Inferior parietal cortex (tissue), 1 donor: ENCODE measurements around the gene APOC1.
"Not testable (repeated sequence)": the region's sequence is repeated elsewhere in the genome, so short reads cannot be mapped to it uniquely, and the experiment has no call there.

Source experiments
- DNase-seq: peaks from one replicate; pipeline ENCODE4 v3.0.0-alpha.2; 2016; ENCODE audit errors: extremely low spot score

Gene APOC1

DNA sequence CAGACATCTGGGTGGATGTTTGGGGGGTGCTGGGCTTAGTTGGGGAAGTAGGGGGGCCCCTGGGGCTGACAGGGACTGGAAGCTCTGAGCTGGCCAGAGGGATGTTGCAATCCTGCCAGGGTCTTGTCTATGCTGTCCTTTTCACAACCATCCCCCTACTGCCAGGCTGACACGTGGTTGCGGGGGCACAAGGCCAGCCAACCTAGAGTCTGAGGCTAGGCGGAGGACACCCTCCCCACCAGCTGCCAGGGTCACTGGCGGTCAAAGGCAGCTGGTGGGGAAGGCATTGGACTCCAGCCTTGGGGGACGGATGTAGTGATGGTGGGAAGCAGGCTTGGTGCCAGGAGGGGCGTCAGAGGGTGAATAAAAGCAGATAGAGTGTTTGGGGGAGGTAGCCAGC lies 1.6 kb upstream of the APOC1 start:
- DNase-seq, result peak; percentile 61

DNA sequence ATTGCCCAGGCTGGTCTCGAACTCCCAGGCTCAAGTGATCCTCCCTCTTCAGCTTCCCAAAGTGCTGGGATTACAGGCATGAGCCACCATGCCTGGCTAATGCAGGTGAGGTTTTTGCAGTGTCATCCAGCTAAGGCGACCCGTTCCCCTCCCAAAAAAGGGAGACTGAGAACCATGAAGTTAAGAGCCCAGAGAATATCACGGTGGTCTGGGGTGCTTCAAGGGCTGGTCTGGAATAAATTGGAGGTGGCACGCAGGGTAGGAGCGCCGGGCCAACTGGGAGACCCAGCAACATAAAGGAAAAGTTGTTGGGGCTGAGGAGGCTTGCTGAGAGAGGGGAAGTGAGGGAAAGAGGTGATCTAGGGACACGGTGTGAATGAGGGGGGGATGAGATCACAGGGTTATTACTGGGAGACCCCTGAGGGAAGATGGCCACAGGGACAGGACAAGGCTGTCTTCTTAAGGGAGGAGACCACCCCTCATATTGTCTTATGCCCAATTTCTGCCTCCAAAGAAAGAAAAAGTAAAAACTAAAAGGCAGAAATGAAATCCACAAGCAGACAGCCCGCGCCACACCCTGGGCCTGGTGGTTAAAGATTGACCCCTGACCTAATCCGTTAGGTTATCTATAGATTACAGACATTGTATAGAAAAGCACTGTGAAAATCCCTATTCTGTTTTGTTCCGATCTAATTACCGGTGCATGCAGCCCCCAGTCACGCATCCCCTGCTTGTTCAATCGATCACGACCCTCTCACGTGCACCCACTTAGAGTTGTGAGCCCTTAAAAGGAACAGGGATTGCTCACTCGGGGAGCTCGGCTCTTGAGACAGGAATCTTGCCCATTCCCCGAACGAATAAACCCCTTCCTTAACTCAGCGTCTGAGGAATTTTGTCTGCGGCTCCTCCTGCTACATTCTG lies 636 bp upstream of the APOC1 start:
- DNase-seq, result not testable (repeated sequence)

DNA sequence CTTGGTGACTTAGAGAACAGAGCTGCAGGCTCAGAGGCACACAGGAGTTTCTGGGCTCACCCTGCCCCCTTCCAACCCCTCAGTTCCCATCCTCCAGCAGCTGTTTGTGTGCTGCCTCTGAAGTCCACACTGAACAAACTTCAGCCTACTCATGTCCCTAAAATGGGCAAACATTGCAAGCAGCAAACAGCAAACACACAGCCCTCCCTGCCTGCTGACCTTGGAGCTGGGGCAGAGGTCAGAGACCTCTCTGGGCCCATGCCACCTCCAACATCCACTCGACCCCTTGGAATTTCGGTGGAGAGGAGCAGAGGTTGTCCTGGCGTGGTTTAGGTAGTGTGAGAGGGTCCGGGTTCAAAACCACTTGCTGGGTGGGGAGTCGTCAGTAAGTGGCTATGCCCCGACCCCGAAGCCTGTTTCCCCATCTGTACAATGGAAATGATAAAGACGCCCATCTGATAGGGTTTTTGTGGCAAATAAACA lies 9.9 kb downstream of the APOC1 start:
- no peak for DNase-seq

DNA sequence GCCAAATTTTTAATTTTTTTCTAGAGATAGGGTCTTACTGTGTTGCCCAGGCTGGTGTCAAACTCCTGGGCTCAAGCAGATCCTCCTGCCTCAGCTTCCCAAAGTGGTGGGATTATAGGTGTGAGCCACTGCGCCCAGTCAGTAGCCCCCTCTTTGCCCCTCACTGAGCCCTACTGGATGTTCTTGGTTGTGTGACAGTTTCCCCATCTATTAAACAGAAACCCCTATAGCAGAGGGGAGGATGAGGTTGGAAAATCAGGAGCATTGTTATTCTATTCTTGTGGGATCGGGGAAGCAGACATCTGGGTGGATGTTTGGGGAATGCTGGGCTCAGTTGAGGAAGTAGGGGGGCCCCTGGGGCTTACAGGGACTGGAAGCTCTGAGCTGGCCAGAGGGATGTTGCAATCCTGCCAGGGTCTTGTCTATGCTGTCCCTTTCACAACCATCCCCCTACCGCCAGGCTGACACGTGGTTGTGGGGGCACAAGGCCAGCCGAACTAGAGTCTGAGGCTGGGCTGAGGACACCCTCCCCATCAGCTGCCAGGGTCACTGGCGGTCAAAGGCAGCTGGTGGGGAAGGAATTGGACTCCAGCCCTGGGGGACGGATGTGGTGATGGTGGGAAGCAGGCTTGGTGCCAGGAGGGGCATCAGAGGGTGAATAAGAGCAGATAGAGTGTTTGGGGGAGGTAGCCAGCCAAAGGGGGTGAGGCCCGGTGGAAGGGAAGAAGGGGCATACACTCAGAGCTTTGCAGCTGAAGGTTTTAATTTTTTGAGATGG lies 10.9 kb downstream of the APOC1 start:
- DNase-seq, result peak; percentile 60

DNA sequence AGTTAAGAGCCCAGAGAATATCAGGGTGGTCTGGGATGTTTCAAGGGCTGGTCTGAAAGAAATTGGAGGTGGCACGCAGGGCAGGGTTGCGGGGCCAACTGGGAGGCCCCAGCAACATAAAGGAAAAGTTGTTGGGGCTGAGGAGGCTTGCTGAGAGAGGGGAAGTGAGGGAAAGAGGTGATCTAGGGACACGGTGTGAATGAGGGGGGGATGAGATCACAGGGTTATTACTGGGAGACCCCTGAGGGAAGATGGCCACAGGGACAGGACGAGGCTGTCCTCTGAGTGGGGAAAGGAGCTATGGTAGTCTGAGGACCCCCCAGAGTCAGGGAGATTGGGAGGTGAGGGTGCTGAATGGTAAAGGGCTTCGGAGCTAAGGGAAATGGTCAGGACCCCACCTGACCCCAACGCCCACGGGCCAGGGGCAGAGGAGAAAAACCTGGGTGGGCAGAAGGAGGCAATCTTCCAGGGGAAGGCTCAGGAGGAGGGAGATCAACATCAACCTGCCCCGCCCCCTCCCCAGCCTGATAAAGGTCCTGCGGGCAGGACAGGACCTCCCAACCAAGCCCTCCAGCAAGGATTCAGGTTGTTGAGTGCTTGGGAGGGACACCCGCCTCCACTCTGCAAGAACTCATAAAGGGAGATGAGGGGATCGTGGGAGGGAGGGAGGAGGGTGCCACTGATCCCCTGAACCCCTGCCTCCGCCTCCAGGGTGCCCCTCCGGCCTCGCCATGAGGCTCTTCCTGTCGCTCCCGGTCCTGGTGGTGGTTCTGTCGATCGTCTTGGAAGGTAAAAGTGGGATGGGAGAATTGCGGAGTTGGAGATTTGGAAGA lies 12.1 kb downstream of the APOC1 start:
- DNase-seq, result not testable (repeated sequence)

DNA sequence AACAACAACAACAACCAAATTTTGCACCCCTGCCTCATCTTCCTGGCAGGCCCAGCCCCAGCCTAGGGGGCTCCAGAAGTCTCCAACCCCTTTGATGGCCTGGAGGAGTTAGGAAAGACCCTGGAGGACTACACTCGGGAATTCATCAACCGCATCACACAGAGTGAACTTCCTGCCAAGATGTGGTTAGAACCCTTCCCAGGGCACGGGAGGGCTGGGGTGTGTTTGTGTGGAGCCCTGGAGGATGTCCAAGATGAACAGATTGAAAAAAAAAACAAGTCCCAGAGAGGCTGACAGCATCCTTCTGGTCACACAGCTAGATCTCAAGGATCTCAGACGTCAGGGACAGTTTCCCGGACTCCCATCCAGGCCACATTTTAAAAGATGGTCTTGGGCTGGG lies 13.3 kb downstream of the APOC1 start:
- DNase-seq, result no peak

DNA sequence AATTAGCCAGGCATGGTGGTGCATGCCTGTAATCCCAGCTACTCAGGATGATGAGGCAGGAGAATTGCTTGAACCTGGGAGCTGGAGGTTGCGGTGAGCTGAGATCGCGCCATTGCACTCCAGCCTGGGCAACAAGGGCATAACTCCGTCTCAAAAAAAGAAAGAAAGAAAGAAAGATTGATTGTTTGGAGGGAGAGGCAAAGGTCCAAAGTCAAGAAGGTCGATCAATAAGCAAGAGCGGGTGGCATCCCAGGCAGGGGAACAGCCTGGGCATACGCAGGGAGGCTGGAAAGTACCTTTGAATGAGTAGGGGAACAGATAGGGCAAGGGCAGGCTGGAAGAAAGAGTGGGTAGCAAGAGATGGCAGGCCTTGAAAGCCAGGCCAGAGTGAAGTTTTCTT lies 15.7 kb downstream of the APOC1 start:
- no peak for DNase-seq

DNA sequence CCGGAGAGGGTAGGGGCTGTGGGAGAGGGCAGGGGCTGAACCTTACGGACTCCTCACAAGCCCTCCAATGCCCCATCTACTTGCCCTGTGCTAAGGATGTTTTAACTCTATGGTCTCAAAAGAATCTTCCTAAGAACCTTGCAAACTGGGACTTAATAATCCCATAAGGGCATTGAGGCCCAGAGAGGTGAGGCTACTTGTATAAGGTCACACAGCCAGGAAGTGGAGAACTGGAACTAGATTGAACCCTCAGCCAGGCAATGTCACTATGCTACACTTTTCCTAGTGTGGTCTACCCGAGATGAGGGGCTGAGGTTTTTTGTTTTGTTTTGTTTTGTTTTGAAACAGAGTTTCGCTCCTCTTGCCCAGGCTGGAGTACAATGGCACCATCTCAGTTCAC lies 17.1 kb downstream of the APOC1 start:
- DNase-seq, result no peak

DNA sequence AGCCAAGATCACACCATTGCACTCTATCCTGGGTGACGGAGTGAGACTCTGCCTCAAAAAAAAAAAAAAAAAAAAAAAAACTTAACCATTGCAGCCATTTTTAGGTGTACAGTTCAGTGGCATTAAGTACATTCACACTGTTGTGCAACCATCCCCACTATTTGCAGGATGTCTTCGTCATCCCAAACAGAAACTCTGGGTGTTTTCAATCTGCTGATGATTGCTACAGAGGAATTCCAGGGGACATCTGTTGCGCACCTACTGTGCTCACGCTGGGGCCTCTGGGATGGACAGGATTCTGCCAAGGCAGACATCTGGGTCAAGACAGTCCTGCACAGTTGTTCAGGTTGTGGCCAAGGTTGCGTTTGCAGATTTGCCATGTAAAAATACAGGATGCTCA lies 25.3 kb downstream of the APOC1 start:
- DNase-seq, result no peak

DNA sequence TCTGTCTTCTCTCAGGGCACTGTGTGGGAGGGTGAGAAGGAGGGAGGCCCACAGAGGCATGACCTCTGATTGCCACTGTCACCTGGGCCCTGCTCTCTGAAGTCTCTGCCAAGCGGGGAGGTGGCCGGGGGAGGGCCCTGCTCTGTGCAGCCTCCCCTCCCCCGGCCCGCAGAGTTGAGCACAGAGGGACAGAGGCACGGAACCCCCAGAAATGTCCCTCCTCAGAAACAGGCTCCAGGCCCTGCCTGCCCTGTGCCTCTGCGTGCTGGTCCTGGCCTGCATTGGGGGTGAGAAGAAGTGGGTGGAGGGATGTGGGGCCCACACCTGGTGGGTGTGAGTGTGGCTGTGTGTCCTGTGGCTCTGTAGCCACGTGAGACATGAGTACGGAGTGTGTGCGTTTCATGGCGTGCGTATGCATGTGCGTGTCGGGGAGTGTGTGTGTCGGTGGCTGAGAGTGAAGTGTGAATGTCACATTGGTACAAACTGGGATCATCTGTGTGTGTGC lies 27.7 kb downstream of the APOC1 start, which contains the start of gene APOC4:
Gene APOC4 (plus strand): TSS at position 171 of the 505 bp plus-strand sequence. CDS start 41 bp downstream, at position 212.
- DNase-seq, result no peak

DNA sequence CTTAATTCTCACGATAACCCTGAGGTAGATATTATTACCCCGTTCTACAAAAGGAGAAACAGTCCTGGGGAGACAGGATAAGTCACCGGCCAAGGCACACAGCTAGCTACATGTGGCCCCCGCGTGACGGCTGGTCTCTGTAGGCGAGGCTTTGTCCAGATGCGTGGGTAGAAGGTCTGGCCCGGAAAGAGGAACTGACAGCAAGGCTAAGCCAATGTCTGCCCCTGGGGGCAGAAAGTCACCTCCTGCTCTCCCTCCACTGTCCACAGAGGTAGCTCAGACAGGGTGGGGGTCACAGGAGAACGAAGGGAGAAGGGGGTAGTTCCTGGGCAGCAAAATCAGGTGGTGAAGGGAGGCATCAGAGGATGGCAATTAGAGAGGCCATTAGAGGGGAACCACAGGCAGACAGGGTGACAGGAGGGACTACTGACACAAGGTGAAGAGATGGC lies 29.4 kb downstream of the APOC1 start:
- peak; percentile 17 for DNase-seq

DNA sequence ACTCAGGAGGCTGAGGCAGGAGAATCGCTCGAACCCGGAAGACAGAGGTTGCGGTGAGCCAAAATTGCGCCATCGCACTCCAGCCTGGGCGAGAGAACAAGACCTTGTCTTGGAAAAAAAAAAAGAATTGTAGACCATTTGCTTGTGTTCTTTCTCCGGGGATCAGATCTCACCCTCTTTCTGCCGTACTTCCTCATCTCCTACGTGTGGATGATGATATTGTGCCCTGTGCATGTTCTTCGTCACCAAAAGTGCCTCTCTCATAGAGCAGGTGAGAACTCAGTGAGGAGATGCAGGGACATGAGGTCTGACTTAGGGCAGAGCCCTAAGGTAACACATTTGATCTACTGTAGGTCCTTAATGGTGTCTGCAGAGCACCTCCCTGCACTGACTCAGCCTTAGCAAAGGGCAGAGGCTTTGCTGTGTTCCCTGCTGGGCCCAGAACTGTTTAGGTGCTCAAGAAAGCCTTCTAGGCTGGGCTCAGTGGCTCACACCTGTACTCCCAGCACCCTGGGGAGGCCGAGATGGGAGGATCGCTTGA lies 32.7 kb downstream of the APOC1 start:
- DNase-seq, result no peak

DNA sequence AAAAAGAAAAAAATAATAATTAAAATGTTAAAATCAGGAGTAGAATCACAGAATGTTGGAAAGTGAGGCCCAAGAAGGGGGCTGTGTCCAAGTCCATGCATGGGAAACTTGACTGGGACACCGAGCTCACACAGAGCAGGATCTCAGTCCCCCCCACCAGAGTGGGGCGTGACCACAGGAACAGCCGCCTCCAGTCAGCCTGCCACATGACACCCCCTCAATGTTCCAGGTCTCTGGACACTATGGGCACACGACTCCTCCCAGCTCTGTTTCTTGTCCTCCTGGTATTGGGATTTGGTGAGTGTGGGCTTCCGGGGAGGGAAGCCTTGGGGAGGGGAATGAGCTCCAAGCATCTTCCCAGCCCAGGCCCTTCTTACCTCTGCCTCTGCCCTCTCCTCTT lies 33.8 kb downstream of the APOC1 start:
- no peak for DNase-seq

DNA sequence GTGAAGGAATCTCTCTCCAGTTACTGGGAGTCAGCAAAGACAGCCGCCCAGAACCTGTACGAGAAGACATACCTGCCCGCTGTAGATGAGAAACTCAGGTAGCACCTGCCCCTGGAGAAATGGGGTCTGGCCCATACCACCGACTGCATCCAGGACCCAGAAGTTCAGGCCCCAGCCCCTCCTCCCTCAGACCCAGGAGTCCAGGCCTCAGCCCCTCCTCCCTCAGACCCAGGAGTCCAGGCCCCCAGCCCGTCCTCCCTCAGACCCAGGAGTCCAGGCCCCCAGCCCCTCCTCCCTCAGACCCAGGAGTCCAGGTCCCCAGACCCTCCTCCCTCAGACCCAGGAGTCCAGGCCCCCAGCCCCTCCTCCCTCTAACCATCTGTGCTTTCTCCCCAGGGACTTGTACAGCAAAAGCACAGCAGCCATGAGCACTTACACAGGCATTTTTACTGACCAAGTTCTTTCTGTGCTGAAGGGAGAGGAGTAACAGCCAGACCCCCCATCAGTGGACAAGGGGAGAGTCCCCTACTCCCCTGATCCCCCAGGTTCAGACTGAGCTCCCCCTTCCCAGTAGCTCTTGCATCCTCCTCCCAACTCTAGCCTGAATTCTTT lies 34.5 kb downstream of the APOC1 start:
- DNase-seq, result no peak

DNA sequence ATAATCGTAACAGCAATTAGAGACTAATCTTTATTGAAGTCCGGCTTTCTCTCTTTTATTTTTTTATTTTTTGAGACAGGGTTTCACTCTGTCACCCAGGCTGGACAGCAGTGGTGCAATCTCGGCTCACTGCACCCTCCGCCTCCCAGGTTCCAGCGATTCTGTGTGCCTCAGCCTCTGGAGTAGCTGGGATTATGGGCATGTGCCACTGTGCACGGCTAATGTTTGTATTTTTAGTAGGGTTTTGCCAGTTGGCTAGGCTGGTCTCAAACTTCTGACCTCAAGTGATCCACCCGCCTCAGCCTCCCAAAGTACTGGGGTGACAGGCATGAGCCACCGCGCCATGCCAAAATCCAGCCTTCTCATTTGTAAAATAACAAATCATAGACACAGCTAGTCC lies 35.1 kb downstream of the APOC1 start:
- DNase-seq, result no peak

DNA sequence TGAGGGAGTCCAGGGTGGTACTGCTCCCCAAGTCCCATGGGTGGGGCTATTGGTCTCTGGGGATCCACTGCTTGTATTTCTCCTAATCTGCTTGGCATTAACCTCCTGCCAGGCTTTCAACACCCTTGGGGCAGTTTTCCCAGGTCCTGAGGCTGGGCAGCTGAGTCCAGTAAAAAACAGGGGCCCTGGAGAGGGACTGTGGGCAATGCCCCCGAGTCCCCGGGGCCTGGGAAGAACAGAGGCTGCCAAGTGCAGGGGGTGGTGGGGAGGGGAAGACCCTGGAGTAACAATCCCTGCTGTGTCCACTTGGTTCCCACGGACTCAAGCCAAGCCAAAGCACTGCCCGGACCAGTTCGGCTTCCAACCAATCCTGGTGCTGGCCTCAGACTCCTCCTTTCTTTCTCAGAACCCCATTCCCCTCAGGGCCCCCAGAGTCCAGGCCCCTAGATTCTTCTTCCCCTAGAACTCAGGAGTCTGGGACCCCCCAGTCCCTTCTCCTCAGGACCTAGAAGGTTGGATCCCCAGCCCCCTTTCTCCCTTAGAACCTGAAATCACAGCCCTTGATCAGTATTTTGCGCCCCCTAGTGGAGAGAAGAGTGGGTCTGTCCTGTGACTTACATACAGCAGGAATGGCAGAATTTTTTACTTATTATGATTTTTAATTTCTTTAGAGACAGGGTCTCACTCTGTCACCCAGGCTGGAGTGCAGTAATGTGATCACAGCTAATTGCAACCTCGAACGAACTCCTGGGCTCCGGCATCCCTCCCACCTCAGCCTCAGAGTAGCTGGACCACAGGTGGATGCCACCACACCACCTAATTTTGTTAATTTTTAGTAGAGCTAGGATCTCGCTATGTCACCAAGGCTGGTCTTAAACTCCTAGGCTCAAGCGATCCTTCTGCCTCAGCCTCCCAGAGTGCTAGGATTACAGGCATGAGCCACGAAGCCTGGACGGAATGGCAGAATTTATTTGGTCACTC lies 37.1 kb downstream of the APOC1 start:
- DNase-seq, result peak; percentile 86

DNA sequence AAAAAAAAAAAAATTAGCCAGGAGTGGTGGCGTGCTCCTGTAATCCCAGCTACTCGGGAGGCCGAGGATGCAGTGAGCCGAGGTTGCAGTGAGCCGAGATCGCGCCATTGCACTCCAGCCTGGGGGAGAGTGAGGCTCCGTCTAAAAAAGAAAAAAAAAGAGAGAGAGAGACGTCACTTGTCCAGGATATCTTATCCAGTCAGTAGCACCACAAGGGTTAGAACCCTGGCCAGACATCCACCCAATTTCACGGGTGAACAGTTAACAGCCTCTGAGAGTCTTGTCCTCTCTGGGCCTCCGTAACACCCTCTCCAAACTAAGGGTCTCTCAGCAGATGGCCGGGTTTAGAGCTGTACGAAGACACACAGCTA lies 39.9 kb downstream of the APOC1 start:
- DNase-seq, result no peak

DNA sequence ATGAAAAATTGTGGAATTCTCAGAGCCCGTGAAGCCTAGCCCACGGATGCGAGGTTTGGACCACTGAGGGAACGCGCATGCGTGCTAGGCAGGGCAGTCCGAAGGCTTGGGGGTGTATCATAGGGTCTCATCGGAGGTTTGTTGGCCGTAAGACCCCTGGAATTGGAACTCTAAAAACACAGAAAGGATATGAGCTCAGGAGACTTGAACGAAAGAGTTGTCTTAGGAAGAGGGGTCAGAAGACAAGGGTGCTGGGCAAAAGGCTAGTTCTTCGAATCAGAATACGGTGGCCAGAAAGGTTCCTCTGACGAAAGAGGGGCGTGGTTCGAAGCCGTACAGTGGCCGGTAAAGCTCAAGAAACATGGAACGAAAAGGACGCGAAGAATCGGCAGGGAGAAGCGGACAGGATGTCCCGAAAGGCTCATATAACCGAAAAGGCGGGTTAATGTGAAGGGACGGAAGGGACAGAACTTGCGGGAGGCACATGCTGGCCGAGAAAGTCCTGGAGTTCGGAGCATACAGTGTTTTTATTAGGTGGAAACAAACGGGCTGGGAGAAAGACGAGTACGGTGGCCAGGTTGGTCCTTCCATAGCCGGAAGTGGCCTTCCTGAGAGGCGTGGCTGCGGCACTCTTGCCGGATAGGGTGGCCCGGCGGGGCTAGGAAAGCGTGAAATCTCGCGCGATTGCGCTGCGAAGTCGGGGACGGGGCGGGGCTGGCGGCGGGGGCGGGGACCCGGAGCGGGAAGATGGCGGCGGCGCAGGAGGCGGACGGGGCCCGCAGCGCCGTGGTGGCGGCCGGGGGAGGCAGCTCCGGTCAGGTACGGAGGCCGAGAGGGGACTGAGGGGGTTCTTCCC lies 40.5 kb downstream of the APOC1 start, which contains the start of gene CLPTM1:
Gene CLPTM1 (plus strand): TSS at position 732 of the 856 bp plus-strand sequence. CDS start 16 bp downstream, at position 748.
- peak; percentile 96 for DNase-seq
